Endothelial cell of umbilical vein (primary cell): ENCODE measurements around the gene TAF13. TPM values are rescaled to one million over a fixed set of nuclear protein-coding genes. Genes with fewer than 3 reads are reported as not detected.

Experiments used
- BruUV-seq: library from RNA; stranded (reverse); fragments of 400-500 nt; replicated peaks from 2 replicates; lab custom pipeline; 2021; lab: Mats Ljungman, UMichigan
- CTCF ChIA-PET: fragments of 300-600, 350-600 bp; sonication (Branson Sonifier 250); formaldehyde crosslinking; loops from one replicate; lab custom pipeline; 2021; ENCODE audit warnings: antibody characterized with exemption, inconsistent platforms; lab: Charles Lee
- POLR2A ChIA-PET: fragments of 300-600, 350-600 bp; sonication (Branson Sonifier 250); formaldehyde crosslinking; loops from one replicate; lab custom pipeline; 2021; ENCODE audit warnings: antibody characterized with exemption, inconsistent platforms; lab: Charles Lee
- DNase-seq: peaks from one replicate; pipeline ENCODE4 v3.0.0-alpha.2; 2011; ENCODE audit warnings: low read depth, low spot score
- FAIRE-seq: peaks from 2 replicates; lab custom pipeline; 2011; peaks lifted over from hg19 to GRCh38; lab: Jason Lieb, UNC
- H2AFZ ChIP-seq: 2 replicates; pipeline ENCODE4 v1.6.0; 2012; ENCODE audit warnings: low read depth, low read length, control low read depth, inconsistent platforms
- H3K27ac ChIP-seq: 2 replicates; pipeline ENCODE4 v1.5.1; 2011; ENCODE audit warnings: low read depth, mild to moderate bottlenecking, control low read depth, low read length, moderate library complexity; ENCODE audit not compliant: insufficient read depth
- H3K27me3 ChIP-seq, 2 experiments: 2 replicates each; pipeline versions ENCODE4 v1.6.0 to v1.6.1; 2011; ENCODE audit warnings: low read length in 2 of 2, mixed read lengths in 1 of 2; ENCODE audit not compliant: control insufficient read depth in 2 of 2, insufficient read depth in 2 of 2
- H3K36me3 ChIP-seq, 2 experiments: 2 replicates in 1 of 2; 3 replicates in 1 of 2; pipeline ENCODE4 v1.5.1; 2011; ENCODE audit warnings: low read length in 2 of 2, mild to moderate bottlenecking in 1 of 2, moderate library complexity in 1 of 2; ENCODE audit not compliant: control insufficient read depth in 2 of 2, insufficient read depth in 2 of 2; ENCODE audit errors: extremely low read depth in 1 of 2
- H3K4me1 ChIP-seq: 3 replicates; pipeline ENCODE4 v1.5.1; 2011; ENCODE audit warnings: mild to moderate bottlenecking, low read length; ENCODE audit not compliant: control insufficient read depth, insufficient read depth; ENCODE audit errors: extremely low read depth
- H3K4me2 ChIP-seq: 2 replicates; pipeline ENCODE4 v1.6.1; 2011; ENCODE audit warnings: low read length, control low read depth, mixed read lengths; ENCODE audit not compliant: insufficient read depth
- H3K4me3 ChIP-seq, 3 experiments: fragments of 200-600 bp in 1 of 3; sonication (generic), shearing (Covaris generic) in 1 of 3; replicated peaks in 1 of 3; 2 replicates each; pipeline ENCODE4 v1.5.1; 2011 to 2016; ENCODE audit warnings: control low read depth in 3 of 3, low read length in 3 of 3, mild to moderate bottlenecking in 2 of 3, inconsistent platforms in 1 of 3, low read depth in 1 of 3, moderate library complexity in 1 of 3; ENCODE audit not compliant: insufficient read depth in 1 of 3
- H3K79me2 ChIP-seq: 2 replicates; pipeline ENCODE4 v1.6.0; 2012; ENCODE audit warnings: low read length, inconsistent platforms; ENCODE audit not compliant: control insufficient read depth, insufficient read depth
- H3K9ac ChIP-seq: replicated peaks from 2 replicates; pipeline ENCODE3; 2011; ENCODE audit warnings: low read length, control low read depth; ENCODE audit not compliant: insufficient read depth; ENCODE audit errors: extremely low read depth
- H3K9me1 ChIP-seq: replicated peaks from 3 replicates; pipeline ENCODE4 v1.6.0; 2011; ENCODE audit warnings: mild to moderate bottlenecking, low read length; ENCODE audit not compliant: control insufficient read depth, insufficient read depth; ENCODE audit errors: extremely low read depth
- H3K9me3 ChIP-seq: replicated peaks from 2 replicates; pipeline ENCODE4 v1.5.1; 2012; ENCODE audit warnings: low read length, inconsistent platforms; ENCODE audit not compliant: control insufficient read depth, insufficient read depth
- H4K20me1 ChIP-seq: replicated peaks from 2 replicates; pipeline ENCODE3; 2011; ENCODE audit warnings: mild to moderate bottlenecking, low read length; ENCODE audit not compliant: control insufficient read depth, insufficient read depth; ENCODE audit errors: extremely low read depth
- CTCF ChIP-seq, 2 donors: IDR thresholded peaks; 1 replicate in 1 of 2; 2 replicates in 1 of 2; pipeline ENCODE4 v1.5.1; 2011; ENCODE audit warnings: low read length in 2 of 2, mild to moderate bottlenecking in 2 of 2, moderate library complexity in 2 of 2, control low read depth in 1 of 2, inconsistent platforms in 1 of 2, low read depth in 1 of 2; ENCODE audit not compliant: insufficient read depth in 1 of 2; ENCODE audit errors: extremely low read depth in 1 of 2
- EZH2 ChIP-seq: IDR thresholded peaks from 2 replicates; pipeline ENCODE4 v1.6.1; 2012; ENCODE audit warnings: borderline replicate concordance, low read depth, mild to moderate bottlenecking, moderate library complexity, low read length, inconsistent platforms; ENCODE audit not compliant: severe bottlenecking
- FOS ChIP-seq: IDR thresholded peaks from 2 replicates; pipeline ENCODE4 v1.6.1; 2011; ENCODE audit warnings: mild to moderate bottlenecking, low read length, moderate library complexity, borderline replicate concordance; ENCODE audit not compliant: insufficient read depth
- GATA2 ChIP-seq: IDR thresholded peaks from 2 replicates; pipeline ENCODE4 v1.7.0; 2011; ENCODE audit warnings: low read depth, mild to moderate bottlenecking, moderate library complexity, mixed read lengths, low read length; ENCODE audit not compliant: insufficient read length, insufficient read depth
- JUN ChIP-seq: IDR thresholded peaks from 2 replicates; pipeline ENCODE4 v1.6.1; 2011; ENCODE audit warnings: borderline replicate concordance, low read depth; ENCODE audit not compliant: insufficient read length, insufficient read depth
- MYC ChIP-seq: IDR thresholded peaks from one replicate; pipeline ENCODE4 v1.6.1; 2011; ENCODE audit warnings: mild to moderate bottlenecking, low read depth, low read length
- POLR2A ChIP-seq: IDR thresholded peaks from 2 replicates; pipeline ENCODE4 v1.6.1; 2012; ENCODE audit warnings: low read depth, mild to moderate bottlenecking, control low read depth, low read length
- POLR2AphosphoS5 ChIP-seq: IDR thresholded peaks from 2 replicates; pipeline ENCODE4 v1.6.1; 2012; ENCODE audit warnings: low read depth, mild to moderate bottlenecking, control low read depth, low read length, moderate library complexity; ENCODE audit not compliant: insufficient read depth
- dilution Hi-C: fragments of 300-500 bp; cut with MboI; formaldehyde crosslinking; loops from one replicate; pipeline ENCODE4 v1.15.0; 2019; ENCODE audit warnings: low sequenced_read_pairs; ENCODE audit not compliant: extremely low pct_ligation_motif_present
- intact Hi-C: fragments of 100-400 bp; cut with micrococcal nuclease; formaldehyde crosslinking; loops from one replicate; pipeline ENCODE4 v1.10.0; 2022
- polyA plus RNA-seq, 4 experiments: library from polyadenylated mRNA; depleted of rRNA in 3 of 4; stranded (reverse) in 3 of 4; unstranded in 1 of 4; fragments of >200 nt; gene quantifications; 2 replicates each; pipeline versions ENCODE4 v1.2.1 to v1.2.3, GENCODE V29; 2011 to 2012; ENCODE audit warnings: missing spikeins in 1 of 4
- total RNA-seq: library from RNA; stranded (reverse); gene quantifications from 2 replicates; pipeline ENCODE4 v1.2.3, GENCODE V29; 2021
- TF ChIP-seq, protein P1 (sequence below): IDR thresholded peaks from 2 replicates; pipeline ENCODE4 v1.6.1; 2011; ENCODE audit not compliant: insufficient read depth, insufficient read length

Gene TAF13
- total and polyA plus RNA-seq, 2 donors (not counting 3 experiments of a cell fraction or from before 2014, with no cell fraction given): 14.8 to 42.3 TPM

DNA sequence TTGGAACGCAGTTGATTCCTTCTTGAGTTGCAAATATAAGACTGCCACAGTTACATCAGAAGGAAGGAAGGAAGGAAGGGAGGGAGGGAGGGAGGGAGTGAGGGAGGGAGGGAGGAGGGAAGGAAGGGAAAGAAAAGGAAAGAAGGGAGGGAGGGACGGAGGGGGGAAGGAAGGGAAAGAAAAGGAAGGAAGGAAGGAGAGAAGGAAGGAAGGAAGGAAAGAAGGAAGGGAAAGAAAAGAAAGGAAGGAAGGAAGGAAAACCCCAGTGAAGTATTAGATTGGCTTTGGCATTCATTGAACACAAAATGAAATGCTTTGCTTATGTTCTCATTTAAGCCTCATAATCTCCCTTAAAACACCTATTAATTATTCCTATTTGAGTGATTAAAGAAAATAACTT lies 27.5 kb downstream of the TAF13 start:
- CTCF ChIA-PET: no interaction called here

More for the DNA sequence above, 27.5 kb downstream of the TAF13 start:
- no peaks in the 10 kb centered on the region for H3K79me2 ChIP-seq
- dilution Hi-C loops: no loop called here
- H3K4me2 ChIP-seq: no peak overlapping the region
- BruUV-seq: no TSS peak
- TF ChIP-seq JUN (no peak), GATA2 (no peak), MYC (no peak), CTCF (IDR thresholded peaks at IDR 0.05; ENCODE audit: extremely low read depth in 1 of 2, insufficient read depth in 1 of 2, low read depth in 1 of 2, low read length in 2 of 2) (no peak), FOS (no peak), POLR2AphosphoS5 (no peak), EZH2 (no peak), POLR2A (no peak)
- TF ChIP-seq, protein P1, sequence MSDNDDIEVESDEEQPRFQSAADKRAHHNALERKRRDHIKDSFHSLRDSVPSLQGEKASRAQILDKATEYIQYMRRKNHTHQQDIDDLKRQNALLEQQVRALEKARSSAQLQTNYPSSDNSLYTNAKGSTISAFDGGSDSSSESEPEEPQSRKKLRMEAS: no peak
- H3K9me1 ChIP-seq: no peaks in the 10 kb centered on the region
- no peaks in the 10 kb centered on the region for H3K9me3 ChIP-seq
- intact Hi-C loops: no loop called here
- POLR2A ChIA-PET: no interaction called here
- no peak overlapping the region for H3K9ac ChIP-seq
- DNase-seq (no peak), FAIRE-seq (no peak)
- no peak overlapping the region for H2AFZ ChIP-seq
- H4K20me1 ChIP-seq: no peaks in the 10 kb centered on the region
- H3K36me3 ChIP-seq: no peaks in the 10 kb centered on the region
- no peak overlapping the region for H3K4me3 ChIP-seq
- no peaks in the 10 kb centered on the region for H3K4me1 ChIP-seq
- H3K27ac ChIP-seq: no peak overlapping the region
- H3K27me3 ChIP-seq: no peaks in the 10 kb centered on the region
